OCI-LY7 (cell line): ENCODE results near the gene IFITM5.

Experiments used
- CTCF ChIP-seq: fragments of 200-600 bp; sonication (generic); conservative IDR thresholded peaks from 2 replicates; pipeline ENCODE4 v1.5.1; 2014; ENCODE audit warnings: mild to moderate bottlenecking, antibody characterized with exemption, low read length, moderate library complexity, mixed read lengths
- EZH2phosphoT487 ChIP-seq: fragments of 200-600 bp; sonication (generic); IDR thresholded peaks from 2 replicates; pipeline ENCODE4 v1.6.1; 2018; ENCODE audit warnings: low read depth, borderline replicate concordance, mild to moderate bottlenecking, mixed run types, antibody characterized with exemption, low read length, moderate library complexity, mixed read lengths

GRCh38 chr11:334264-334994 is 35.1 kb upstream of the IFITM5 start:
- TF ChIP-seq CTCF (no peak), EZH2phosphoT487 (no peak)
